Activated CD4-positive, alpha-beta T cell treated with anti-CD3 and anti-CD28 coated beads, Interleukin-2, amount 50 U/mL, for 4 hours (primary cell): ENCODE data around the gene TC2N.
"Not testable (repeated sequence)": the region's sequence is repeated elsewhere in the genome, so short reads cannot be mapped to it uniquely, and the experiment has no call there.

Experiments used
- DNase-seq, 2 experiments: peaks; one replicate each; pipeline ENCODE4 v3.0.0-alpha.2; 2020

TC2N gene

DNA sequence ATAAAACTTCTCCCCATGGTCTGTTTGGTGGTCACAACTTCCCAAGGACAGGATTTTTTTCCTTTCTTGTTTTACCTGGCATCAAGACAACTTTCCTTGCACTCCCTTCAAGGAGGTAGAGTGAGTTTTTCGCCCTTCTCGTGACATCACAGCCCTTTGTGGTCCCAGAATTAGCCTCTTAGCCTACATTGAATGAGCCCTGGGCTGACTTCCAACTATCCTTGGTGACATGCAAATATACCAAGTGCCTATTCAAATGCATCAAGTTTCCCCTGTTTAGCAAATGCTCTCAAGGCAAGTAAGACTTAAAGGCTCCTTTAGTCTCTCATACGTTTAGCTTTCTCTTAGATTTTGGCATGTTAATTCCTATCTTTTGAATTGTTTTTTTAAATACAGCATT lies 36.6 kb downstream of the TC2N start:
- no peak for DNase-seq

DNA sequence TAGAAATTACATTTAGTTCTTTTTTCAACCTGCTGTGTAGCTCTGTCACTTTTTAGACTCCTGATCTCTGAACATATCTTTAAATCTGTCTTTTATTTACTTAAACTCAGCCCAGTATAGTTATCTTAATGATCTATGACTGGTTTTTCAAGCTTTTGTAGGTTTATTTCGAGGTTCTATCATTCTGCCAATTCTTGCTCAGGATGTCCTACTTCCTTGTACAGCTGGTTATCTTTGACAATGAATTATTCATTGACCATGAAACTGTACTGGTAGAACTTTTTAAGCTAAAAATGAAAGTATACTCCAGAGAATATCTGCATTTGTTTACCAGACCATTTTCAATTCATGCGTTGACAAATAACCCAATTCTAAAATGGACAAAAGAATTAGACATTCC lies 37.8 kb downstream of the TC2N start:
- DNase-seq: no peak

DNA sequence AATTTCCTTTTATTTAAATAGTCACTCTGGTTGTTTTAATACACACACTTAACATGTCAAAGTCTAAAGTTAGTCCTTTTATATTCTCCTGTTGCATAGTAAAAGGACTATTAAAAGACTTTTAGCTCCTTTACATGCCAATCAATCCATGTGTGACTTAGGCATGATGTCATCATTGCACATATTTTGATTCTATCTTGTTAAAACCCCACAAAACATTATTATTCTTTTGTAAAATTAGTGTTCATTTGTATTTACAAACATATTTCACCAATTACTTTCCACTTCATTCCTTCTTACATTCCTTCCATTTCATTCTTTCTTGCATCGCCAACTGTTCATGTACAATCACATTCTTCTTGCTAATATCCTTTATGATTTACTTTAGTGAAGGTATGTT lies 39.6 kb downstream of the TC2N start:
- no peak for DNase-seq

DNA sequence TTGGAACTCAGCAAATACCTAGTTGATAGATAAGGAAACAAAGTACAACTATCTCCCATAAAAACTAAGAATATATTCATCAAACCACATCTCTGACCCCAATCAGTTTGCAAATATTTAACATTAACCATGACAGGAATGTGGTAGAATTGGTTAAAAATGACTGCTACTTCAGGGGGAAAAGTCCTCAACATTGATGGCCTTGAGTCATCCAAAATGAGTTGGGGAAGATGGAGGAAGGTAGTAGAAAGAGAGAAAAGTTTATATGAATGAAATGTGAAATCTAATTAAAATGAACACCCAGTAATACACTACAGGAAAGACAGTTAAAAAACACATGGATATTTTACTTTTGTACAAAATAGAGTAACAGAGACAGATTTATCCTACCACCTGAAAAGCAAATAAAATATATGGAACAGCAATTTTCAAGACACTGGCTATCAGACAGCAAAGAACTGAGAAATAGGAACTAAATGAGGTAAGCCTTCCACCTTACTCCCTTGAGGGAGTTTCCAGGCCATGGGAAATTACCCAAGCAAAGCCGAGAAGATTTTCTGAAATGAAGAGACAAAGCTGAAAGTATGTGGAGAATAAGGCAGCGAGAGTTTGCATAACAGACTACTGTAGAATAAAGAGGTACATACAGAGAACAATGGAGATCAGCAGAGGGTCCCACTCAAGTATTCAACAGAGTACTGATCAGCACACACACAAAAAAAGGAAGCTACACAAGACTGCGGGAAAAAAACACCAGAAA lies 49.6 kb downstream of the TC2N start:
- DNase-seq: no peak

DNA sequence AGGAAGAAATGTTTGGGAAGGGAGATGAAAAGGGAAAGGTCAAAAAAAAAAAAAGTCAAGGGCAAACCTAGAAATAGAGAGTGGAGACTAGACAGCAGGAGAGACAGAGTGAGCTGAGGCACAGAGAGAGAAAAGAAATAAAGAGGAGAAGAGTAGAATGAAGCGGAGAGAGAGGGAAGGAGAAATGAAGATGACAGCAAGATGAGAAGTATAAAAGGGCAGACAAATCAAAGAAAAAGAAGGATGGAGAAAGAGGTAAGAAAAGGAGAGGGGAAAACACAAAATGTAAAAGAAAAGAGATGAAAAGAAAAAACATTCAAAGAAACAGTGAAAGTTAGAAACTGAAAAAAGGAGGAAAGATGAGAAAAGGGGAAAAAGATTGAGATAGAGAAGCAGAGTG lies 53.0 kb downstream of the TC2N start:
- DNase-seq: no peak

DNA sequence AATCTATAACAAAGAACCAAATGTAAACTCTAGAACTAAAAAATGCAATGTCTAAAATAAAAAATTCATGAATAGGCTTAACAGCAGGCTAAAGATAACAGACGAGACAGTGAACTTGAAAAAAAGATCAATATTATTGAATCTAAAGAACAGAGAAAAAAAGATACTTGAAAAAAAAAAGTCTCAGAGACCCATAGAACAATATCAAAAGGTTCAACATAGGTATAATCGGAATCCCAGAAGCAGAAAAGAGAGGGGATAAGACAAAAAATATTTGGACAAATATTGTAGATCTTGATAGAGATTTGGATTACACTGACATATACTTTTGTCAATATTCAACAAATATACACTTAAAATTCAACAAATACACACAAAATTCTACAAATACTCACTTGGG lies 56.6 kb downstream of the TC2N start:
- no peak for DNase-seq

DNA sequence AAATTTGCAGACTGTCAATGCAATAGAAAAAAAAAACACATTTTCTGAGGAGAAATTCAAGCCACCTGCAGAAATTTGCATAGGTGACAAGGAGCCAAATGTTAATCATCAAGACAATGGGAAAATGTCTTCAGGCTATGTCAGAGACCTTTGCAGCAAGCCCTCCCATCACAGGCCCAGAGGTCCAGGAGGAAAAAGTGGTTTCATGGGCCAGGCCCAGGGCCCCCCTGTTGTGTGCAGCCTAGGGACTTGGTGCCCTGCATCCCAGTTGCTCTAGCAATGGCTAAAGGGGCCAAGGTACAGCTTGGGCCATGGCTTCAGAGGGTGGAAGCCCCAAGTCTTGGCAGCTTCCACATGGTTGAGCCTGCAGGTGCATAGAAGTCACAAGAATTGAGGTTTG lies 60.6 kb downstream of the TC2N start:
- DNase-seq: no peak

DNA sequence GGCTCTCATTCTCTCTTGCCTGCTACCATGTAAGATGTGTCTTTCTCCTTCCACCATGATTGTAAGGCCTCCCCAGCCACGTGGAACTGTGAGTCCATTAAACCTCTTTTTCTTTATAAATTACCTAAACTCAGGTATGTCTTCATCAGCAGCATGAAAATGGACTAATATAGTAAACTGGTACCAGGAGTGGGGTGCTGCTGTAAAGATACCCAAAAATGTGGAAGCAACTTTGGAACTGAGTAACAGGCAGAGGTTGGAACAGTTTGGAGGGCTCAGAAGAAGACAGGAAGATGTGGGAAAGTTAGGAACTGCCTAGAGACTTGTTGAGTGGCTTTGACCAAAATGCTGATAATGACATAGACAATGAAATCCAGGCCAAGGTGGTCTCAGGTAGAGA lies 61.2 kb downstream of the TC2N start:
- DNase-seq: not testable (repeated sequence)

DNA sequence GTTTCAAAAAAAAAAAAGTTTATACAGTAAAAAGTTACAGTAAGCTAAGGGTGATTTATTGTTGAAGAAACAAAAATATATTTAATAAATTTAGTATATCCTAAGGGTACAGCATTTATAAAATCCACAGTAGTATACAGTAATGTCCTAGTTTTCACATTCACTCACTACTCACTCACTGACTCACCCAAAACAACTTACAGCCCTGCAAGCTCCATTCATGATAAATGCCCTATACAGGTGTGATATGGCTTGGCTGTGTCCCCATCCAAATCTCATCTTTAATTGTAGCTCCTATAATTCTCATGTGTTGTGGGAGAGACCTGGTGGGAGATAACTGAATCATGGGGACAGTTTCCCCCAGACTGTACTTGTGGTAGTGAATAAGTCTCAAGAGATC lies 61.7 kb downstream of the TC2N start:
- no peak for DNase-seq

DNA sequence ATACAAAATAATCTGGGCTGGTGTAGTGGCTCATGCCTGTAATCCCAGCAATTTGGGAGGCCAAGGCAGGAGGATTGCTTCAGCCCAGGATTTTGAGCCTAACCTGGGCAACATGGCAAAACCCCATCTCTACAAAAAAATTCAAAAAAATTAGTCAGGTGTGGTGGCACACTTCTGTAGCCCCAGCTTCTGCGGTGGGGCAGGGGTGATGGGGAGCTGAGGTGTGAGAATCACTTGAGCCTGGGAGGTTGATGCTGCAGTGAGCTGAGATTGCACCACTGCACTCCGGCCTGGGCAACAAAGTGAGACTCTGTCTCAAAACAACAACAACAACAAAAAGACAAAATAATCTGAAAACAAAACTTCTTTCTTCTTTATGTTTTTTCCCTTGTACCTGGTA lies 66.0 kb downstream of the TC2N start:
- DNase-seq: no peak

DNA sequence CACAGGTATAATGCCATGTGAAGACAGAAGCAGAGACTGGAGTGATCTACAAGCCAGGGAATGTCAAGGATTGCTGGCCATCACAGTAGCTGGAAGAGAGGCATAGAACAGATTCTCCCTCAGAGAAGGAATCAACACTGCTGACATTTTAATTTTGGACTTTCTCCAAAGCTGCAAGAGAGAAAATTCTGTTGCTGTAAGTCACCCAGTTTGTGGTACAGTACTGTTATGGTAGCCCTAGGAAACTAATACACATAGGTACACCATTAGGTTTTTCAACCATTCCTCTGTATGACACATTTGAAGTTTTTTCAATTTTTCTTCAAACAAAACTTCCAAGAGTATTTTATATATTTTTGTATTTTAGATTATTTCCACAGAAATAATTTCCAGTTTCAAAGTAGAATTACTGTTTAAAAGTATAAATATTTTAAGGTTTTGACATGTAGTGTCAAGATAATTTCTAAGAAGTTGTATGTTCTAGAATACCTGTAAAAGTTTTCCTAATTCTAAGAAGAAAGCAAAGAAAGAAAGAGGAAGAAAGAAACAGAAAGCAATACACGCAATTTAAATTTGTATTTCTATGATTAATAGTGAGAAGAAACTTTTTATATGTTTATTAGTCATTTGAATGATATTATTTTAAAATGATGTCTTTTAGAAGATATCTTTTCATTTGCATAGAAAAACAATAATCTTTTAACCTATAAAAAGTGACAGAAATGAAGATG lies 70.6 kb downstream of the TC2N start:
- DNase-seq: no peak

DNA sequence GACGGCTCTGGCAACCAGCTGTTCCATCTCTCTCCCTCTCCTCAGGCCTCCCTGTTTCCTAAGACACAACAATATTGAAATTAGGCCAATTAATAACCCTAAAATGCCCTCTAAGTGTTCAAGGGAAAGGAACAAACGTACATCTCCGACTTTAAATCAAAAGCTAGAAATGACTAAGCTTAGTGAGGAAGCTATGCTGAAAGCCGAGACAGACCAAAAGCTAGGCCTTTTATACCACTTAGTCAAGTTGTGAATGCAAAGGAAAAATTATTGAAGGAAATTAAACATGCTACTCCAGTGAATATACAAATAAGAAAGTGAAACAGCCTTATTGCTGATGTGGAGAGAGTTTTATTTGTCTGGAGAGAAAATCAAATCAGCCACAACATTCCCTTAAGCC lies 73.6 kb downstream of the TC2N start:
- no peak for DNase-seq

DNA sequence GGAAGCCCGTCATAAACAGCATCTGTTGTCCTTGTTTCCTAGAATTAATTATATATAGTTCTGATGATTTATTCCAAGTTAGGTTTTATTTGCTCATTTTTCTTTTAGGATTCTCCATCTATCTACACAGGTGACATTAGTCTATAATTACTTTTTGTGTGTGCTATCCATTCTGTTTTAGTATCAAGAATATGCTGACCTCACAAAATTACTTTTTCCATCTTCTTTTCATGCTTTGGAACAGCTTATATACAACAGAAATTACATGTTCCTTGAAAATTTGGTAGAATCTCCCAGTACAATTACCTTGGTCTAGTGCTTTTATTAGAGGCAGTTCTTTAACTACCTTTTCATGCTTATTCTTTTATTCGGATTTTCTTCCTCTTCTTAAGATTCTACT lies 81.1 kb downstream of the TC2N start:
- no peak for DNase-seq

DNA sequence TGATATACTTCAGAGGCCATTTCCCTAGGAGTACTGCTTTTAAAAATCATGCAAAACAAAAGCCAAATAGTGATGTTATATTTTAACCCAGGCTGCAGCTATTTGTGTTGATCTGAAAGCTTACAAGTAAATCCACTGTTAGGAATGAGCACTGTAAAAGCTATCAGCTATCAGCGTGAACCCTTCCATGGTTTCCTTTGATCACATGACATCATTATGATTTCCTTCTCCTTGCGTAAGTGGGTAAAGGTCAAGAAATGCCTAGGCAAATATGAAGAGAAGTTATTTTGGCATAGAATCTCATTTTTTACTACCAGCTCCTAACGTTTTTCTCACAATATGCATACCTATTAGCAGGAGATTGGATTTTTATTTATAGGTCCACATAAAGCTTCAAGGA lies 86.9 kb downstream of the TC2N start:
- no peak for DNase-seq

DNA sequence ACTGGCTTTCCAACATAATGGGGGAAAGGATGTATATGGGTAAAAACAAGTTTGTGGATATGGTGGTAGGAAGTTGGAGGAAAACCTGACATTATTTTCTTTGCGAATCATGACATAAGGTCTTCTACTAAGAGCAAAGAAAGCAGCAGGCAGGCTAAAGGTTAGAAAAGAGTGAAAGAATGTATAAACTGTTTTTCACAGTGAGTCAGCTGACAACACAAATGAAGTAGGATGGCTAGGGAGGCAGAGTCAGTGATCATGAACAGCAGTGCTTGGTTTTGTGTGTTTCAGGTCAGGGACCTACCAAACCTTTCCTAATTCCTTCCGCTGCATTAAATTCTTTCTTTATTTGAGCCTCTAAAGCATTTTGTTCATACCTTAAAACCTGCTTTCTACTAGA lies 89.1 kb downstream of the TC2N start:
- no peak for DNase-seq

DNA sequence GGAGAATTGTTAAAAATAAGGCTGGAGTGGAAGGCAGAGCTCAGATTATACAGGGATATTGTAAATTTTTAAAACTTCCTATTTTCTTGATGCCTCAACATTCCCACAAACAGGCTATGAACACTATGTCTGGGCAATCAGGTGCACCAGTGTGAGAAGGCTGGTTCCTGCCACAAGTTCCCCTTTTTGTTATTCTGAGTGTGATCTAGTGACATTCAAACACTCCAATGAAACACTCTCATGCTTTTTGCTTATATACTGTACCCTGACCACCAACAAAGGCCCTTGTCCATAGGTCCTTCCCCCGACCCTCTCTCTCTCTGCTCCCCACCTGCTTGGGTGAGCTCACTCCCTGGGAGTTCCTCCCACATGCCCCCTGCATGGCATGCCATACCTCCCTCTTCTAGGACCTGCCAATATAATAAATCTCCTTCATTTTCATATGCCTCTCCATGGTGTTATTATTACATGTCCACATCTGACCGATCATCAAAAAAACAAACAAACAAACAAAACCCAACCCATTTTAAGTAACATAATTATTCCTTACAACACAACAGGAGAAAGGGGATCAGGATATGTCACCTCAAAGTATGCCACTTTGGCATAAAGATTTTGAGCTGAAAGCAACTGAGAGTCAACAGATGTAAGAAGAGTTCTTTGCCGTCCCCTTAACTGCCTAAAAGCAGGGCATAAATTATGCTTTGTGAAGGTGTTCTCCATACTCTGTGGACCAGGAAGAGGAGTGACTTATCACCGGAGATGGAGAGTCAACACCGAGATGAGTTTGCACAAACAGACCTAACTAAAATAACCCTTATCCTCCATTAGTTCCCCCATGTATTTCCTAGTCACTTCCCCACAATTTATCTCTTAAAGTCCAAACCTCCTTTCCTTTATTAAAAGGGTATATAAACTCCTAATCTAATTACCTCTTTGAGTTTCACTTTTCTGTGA lies 92.9 kb downstream of the TC2N start:
- no peak for DNase-seq

DNA sequence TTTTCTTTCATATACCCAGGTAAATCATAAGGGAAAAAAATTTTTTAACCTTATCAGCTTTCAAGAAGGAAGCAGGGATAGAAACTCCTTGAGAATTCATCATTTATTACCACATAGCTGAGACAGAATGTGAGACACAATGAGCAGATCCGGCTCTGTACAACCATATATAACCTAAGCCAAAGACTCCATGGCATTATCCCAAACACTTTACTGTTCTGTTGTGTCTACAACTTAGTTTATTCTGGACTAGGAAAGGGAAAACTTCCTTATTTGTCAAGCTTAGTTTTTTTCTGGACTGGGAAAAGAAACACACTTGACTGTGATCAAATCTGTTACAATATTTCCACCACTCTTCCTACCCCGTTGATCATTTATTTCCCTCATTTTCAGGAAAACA lies 97.2 kb downstream of the TC2N start:
- no peak for DNase-seq

DNA sequence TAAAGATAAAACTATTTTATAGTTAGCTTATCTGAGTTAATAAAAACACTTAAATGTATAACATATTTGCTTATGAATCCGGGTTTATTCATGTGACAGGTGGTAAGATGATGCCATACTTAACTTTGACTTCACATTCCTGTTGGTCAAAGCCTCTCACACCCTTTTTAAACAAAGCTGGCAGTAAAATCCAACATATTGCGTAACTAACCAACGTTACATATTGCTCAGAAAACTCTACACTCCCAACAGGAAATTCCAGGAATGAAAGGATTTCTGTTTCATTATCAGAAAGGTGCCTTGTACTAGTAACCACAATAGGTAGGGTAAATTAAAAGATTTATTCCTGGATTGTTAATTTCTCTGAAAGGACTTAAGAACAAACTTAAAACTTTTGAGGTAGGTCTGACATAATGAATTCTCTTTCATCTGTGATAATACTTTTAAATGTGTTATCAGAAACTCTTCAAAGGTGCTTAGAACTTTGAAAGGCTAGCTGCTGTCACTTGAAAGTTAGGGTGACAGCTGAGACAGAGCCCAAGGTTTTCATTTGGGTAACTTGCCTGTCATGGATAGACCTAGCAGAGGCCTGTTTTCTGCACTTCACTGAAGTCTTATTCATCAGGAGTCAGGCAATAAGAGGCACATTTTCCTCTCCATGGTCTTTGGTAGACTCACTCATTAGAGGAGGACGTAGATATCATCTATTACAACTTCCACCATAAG lies 111.6 kb downstream of the TC2N start:
- no peak for DNase-seq

DNA sequence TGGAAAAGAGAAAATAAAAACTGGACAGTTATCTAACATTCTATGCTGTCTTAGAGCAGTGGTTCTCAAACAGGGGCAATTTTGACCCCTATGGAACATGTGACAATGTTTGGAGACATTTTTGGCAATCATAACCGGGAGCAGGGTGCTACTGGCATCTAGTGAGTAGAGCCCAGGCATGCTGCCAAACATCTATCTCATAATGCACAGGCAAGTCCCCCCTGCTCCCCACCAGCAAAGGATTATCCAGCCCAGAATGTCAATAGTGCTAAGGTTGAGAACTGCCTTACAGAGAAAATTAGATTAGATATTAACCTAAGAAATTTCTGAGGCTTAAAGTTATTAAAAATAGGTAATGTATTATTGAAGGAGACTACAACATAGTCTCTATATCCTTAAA lies 112.5 kb downstream of the TC2N start:
- no peak for DNase-seq

DNA sequence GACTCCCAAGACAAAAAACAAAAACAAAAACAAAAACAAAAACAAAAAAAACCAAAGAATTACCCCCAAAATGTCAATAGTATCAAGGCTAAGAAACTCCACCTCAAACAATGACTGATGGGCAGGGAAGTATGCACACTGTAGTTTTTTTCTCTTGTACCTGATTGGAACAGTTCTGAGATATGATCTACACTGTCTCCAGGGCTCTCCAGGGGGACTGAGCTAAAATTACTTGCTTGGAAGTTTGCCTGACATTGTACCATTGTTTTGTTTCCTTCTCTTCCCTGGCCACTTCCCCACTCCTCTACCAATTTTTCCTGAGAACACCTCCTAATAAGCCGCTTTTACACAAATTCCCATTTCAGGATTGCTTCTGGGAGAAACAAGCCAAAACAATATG lies 113.2 kb downstream of the TC2N start:
- DNase-seq: no peak

DNA sequence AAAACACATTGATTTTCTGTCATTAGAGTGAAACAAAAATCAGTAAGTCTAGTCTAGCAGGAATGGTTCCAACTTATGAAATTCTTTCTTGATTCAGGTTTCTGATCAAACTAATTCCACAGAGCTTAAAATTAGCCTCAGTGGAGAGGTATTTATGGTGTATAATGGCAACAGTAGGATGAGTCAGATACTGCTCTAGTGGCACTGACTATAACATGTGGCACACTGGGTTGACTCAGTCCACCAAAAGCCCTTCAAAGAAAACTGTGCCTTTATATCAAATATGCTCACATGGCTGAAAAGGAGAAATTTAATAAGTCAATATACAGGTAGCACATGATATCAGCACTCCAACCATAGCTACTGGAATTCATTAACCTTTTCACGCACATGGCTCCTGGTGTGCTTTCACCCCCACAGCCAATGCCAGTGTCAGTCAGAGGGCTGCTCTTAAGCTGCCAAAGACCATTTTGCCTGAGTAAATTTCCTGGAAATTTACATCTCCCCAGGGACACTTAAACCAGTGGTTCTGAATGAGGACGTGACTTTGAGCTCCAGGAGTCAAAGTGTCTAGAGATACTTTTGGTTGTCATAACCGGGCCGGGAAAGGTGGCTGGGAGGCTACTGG lies 113.7 kb downstream of the TC2N start:
- DNase-seq: no peak

DNA sequence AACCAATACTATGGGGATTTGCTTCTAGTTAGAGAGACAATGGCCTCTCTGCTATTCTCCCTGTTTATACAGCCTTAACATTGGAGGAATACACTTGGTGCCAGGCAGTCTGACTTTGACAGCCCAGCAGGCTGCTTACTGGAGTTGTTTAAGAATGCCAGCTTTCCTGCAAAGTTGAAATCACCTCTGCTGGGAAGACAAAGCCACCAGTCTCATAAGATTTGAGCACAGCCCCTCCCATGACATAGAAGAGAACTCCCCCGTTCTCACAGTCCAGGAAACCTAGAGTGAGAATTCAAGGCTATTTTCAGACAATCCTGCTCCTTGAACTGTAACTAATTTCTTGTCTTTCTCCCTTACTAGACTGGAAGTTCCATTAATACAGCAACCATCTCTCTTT lies 114.4 kb downstream of the TC2N start:
- DNase-seq: no peak
